Epithelial cell of proximal tubule (primary cell): ENCODE data around the gene SLC37A1. TPM values are rescaled to one million over a fixed set of nuclear protein-coding genes. Genes with fewer than 3 reads are reported as not detected.

ENCODE experiments used
- DNase-seq: peaks from one replicate; pipeline ENCODE4 v3.0.0-alpha.2; 2011; ENCODE audit warnings: low read depth
- H3K4me3 ChIP-seq: 2 replicates; pipeline ENCODE4 v1.5.1; 2011; ENCODE audit warnings: low read depth, mild to moderate bottlenecking, low read length
- total RNA-seq: library from RNA; depleted of rRNA; stranded (reverse); fragments of >200 nt; gene quantifications from 2 replicates; pipeline ENCODE4 v1.2.3, GENCODE V29; 2015
- TF ChIP-seq, protein P1 (sequence below): conservative IDR thresholded peaks from 2 replicates; pipeline ENCODE4 v1.5.1; 2012; ENCODE audit warnings: low read depth, mild to moderate bottlenecking, low read length

SLC37A1 gene
- total RNA-seq, 1 donor from 2014 or later: 16.4 TPM

- no peak for DNase-seq
- TF ChIP-seq, protein P1, sequence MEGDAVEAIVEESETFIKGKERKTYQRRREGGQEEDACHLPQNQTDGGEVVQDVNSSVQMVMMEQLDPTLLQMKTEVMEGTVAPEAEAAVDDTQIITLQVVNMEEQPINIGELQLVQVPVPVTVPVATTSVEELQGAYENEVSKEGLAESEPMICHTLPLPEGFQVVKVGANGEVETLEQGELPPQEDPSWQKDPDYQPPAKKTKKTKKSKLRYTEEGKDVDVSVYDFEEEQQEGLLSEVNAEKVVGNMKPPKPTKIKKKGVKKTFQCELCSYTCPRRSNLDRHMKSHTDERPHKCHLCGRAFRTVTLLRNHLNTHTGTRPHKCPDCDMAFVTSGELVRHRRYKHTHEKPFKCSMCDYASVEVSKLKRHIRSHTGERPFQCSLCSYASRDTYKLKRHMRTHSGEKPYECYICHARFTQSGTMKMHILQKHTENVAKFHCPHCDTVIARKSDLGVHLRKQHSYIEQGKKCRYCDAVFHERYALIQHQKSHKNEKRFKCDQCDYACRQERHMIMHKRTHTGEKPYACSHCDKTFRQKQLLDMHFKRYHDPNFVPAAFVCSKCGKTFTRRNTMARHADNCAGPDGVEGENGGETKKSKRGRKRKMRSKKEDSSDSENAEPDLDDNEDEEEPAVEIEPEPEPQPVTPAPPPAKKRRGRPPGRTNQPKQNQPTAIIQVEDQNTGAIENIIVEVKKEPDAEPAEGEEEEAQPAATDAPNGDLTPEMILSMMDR: no peak
- H3K4me3 ChIP-seq: no peak overlapping the region
Observed at GRCh38 chr21:42563261-42563660, 49.6 kb downstream of the SLC37A1 start.

GRCh38 chr21:42563686-42564085 is 50.0 kb downstream of the SLC37A1 start:
- no peak for DNase-seq
- TF ChIP-seq, protein P1: no peak

GRCh38 chr21:42564561-42564971 is 50.9 kb downstream of the SLC37A1 start:
- TF ChIP-seq, protein P1: no peak
- DNase-seq: no peak
- H3K4me3 ChIP-seq: no peak overlapping the region

More at GRCh38 chr21:42563686-42564085, 50.0 kb downstream of the SLC37A1 start:
- H3K4me3 ChIP-seq: no peak overlapping the region

GRCh38 chr21:42565206-42565810 is 51.7 kb downstream of the SLC37A1 start:
- no peak for DNase-seq
- H3K4me3 ChIP-seq: no peak overlapping the region
- TF ChIP-seq, protein P1: no peak

- no peak overlapping the region for H3K4me3 ChIP-seq
- TF ChIP-seq, protein P1: no peak
- DNase-seq: no peak
Observed at GRCh38 chr21:42565886-42566523, 52.4 kb downstream of the SLC37A1 start.

GRCh38 chr21:42566524-42567213 is 53.0 kb downstream of the SLC37A1 start:
- TF ChIP-seq, protein P1: no peak
- DNase-seq: no peak
- H3K4me3 ChIP-seq: no peak overlapping the region

GRCh38 chr21:42567214-42567555 is 53.5 kb downstream of the SLC37A1 start:
- H3K4me3 ChIP-seq: no peak overlapping the region
- TF ChIP-seq, protein P1: no peak
- no peak for DNase-seq
